Activated CD8-positive, alpha-beta memory T cell treated with anti-CD3 and anti-CD28 coated beads for 1 hour (primary cell): ENCODE results near the gene ADSL.
A peak's percentile ranks its signal among the peaks of the same experiment; 100 is the strongest.

Experiments used
- DNase-seq, 2 donors: peaks; one replicate each; pipeline ENCODE4 v3.0.0-alpha.2; 2020; ENCODE audit warnings: low read depth in 1 of 2; ENCODE audit errors: extremely low read depth in 1 of 2

Gene ADSL

GRCh38 chr22:40326905-40327735 lies 19.2 kb upstream of the ADSL start:
- no peak for DNase-seq

DNA sequence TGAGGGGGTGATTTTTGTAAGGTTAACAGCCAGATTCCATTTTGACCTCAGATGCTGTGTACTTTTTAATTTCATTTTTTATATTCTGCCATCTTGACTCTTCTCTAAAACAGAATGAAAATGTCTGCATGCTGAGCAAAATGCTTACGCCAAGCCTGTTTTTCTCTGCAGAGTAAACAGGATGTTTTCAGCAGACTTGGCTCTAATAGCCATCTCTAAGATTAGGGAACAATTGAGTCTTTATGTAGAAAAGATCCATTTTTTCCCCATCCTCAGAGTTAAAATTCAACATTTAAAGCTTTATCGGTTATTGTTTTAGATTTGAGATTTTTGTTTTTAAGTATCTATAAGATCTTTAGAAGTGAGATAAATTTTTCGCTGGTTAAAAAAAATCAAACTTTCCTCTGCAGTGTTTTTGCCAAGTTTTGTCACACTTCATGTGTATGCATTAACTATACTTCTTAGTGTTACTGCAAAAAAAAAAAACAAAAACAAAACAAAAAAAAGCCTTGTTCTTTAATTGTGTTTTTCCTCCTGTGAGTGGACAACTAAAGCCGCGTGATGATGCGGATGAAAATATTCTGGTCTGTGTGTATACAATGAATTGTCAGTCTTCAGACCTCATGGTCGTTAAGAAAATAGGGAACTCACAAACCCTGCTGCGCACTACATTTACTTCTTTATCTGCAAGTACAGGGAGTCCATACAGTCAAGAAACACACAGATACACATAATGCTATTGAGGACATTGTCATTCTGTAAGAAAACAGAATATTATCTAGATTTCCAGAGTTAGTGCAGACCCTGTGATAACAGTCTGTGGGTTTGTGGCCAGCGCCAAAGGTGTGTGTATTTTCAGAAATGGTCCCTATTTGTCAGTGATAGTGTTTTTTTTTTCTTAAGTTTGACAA lies 17.5 kb upstream of the ADSL start:
- DNase-seq = no peak

GRCh38 chr22:40329466-40329865 lies 16.8 kb upstream of the ADSL start:
- no peak for DNase-seq

DNA sequence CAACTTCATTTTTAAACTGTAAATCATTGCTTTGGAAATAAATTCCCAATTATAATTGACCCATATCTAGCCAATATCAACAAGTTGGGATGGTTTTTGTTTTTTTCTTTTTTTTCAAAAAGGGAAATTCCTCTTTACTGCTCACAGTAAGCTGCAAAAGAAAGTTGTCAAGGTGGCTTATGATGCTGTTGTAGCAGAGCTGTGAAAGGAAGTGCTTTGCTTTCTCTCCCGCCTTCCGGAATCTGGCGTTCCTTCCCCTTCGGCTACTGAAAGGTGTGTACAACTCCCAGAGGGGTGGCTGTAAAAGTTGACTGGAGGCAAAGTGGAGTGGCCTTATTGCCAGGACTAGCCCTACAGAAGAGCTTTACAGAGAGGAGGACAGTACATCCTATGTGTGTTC lies 16.2 kb upstream of the ADSL start:
- no peak for DNase-seq

DNA sequence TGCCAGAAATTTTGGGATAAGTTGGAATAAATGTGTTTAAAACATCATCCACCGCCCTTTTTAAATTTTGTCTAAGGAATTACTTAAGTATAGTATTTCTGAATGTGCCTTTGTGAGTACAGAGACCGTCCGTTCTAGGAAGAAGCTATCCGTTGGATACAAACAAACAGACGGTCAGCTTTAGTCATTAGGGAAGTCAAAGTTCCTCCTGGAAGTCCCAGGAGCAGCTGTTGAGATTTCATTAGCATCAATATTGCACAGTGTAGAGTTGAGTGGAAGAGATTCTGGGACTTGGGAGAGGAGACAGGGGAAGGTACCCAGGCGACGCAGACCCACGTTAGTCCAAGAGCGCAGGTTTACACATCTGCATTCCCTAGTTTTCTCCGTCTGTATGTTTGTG lies 15.7 kb upstream of the ADSL start:
- no peak for DNase-seq

- no peak for DNase-seq
These were observed 14.6 kb upstream of the ADSL start for GRCh38 chr22:40331706-40332105.

- DNase-seq = no peak
These were observed 13.9 kb upstream of the ADSL start for GRCh38 chr22:40332319-40332781.

GRCh38 chr22:40334060-40334459 lies 12.2 kb upstream of the ADSL start:
- DNase-seq = no peak

DNA sequence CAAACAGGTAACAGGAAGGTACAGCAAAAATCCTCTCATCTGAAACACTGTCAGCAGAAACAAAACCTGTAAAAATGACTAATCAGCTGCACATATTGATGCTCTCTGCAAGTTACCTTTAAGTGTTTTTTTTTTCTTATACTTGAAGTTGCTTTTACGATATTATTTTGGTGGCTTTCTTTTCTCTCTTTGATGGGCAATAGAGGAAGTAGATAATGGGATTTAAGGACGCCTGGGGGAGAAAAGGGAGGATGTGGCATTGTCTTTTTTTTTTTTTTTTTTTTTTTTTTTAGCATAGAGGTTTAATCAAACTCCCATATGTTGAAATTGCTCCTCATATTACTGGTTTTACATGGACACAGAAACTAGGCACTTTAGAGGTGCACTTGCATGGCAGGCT lies 11.4 kb upstream of the ADSL start:
- no peak for DNase-seq

GRCh38 chr22:40335358-40335757 lies 10.9 kb upstream of the ADSL start:
- DNase-seq = no peak

DNA sequence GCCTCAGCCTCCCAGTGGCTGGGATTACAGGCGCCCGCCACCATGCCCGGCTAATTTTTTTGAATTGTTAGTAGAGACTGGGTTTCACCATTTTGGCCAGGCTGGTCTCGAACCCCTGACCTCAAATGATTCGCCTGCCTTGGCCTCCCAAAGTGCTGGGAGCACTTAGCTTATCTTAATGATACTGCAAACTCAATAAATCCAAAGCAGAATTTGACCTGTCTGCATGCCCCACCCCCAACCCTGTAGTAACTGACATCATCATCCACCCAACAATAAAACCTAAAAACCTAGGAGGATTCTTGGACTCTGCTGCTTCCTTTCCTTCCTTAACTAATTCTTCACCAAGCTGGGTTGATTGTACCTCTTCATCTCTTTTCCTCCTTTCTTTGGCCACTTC lies 6.3 kb upstream of the ADSL start:
- no peak for DNase-seq

- no peak for DNase-seq
These were observed 4.7 kb upstream of the ADSL start for GRCh38 chr22:40341604-40342003.

DNA sequence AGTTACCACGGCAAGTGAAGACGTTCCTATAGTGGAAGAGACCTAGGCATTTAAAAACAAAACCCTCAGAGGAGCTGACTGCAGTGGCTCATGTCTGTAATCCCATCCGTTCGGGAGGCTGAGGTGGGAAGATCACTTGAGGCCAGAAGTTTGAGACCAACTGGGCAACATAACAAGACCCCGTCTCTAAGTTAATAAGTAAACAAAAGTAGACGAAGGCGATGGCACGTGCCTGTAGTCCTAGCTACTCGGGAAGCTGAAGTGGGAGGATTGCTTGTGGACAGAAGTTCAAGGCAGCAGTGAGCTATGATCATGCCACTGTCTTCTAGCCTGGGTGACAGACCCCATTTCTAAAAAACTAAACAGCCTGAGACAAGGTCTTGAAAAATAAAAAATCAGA lies 3.8 kb upstream of the ADSL start:
- DNase-seq = no peak

DNA sequence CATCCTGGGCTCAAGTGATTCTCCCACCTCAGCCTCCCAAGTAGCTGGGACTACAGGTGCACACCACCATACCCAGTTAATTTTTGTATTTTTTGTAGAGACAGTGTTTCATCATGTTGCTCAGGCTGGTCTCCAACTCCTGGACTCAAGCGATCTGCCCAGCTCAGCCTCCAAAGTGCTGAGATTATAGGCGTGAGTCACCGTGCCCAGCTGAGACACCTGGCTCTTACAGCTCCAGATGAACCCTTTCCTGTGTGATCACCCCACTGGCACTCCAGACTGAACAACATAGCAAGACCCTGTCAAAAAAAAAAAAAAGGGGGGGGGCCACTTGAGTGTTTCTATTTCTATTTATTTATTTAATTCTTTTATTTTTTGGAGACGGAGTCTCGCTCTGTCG lies 1.0 kb upstream of the ADSL start:
- no peak for DNase-seq

DNA sequence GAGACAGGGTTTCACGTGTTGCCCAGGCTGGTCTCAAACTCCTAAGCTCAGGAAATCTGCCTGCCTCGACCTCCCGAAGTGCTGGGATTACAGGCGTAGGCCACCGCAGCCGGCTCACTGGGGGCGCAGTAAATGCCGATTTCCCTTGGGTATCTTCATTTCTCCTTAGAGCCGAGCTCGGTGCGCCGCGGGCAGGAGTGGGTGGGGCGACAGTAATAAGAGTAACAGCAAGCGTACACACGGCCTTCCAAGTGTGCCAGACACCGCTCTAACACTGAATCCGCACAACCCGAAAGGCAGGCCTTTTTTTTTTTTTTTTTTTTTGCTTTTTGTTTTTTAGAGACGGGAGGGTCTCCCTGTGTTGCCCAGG lies 500 bp upstream of the ADSL start:
- DNase-seq = no peak

- no peak for DNase-seq
These were observed 1.0 kb downstream of the ADSL start for GRCh38 chr22:40347300-40347699.

DNA sequence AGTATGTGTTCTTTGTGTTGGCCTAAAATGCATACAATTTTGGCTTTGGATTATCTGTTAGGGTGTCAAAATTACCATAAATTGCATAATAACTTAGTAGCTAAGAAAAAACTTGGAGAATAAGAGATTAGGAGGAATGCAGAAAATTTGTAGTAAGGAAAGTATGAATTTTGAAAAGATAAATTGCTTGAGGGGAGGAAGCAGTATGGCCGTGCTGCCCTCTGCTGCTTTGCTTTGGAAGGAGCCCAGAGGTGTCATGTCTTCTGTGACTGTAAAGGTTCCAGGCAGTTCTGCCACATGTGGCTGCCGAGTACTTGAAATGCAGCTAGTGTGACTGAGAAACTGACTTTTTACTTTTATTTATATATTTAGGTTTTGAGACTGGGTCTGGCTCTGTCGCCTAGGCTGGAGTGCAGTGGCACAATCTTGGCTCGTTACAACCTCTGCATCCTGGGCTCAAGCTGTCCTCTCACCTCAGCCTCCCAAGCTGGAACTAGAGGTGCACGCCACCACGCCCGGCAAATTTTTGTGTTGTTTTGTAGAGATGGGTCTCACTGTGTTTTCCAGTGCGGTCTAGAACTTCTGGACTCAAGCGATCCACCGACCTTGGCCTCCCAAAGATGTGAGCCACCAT lies 1.8 kb downstream of the ADSL start:
- peak in 1 of 2 donors; percentile 52 for DNase-seq

GRCh38 chr22:40352763-40353162 lies 6.5 kb downstream of the ADSL start:
- DNase-seq = no peak

- no peak for DNase-seq
These were observed 14.8 kb downstream of the ADSL start for GRCh38 chr22:40361100-40361499.

DNA sequence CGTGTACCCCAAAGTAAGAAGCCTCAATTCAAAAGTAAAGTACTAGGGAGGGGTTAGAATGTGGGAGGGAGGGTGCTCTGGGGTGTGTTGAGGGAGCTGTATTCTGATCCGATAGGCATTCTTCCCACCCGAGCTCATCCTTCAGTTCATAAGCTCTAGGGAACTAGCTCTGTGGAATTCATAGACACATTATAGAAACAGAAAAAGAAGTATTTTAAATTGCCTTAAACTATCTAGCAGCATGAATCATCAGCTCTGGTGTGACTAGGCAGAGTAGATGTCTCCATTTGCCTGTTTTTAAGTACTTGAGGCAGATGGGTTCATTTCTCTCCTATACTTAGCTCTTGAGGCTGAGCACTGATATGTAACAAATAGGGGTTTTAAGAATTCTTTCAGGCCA lies 16.8 kb downstream of the ADSL start:
- no peak for DNase-seq

- DNase-seq = no peak
These were observed 18.1 kb downstream of the ADSL start for GRCh38 chr22:40364431-40364830.

DNA sequence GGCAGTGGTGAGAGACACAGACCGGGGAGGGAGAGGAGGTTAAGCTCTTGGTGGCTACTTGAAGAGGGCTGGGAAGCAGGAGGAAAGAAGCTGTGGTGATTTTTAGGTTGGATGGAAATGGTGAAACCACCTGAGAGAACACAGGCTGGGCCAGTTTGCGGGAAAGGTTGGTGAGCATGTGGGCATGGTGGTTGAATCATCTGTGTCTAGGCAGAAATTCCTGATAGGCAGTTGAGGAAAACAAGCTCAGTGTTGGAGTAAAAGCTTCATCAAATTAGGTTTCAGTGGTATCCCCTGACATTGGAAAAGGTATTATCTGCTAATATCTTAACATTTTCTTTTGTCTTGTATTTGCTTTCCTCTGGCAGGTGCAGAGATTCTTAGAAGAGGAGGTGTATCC lies 19.8 kb downstream of the ADSL start:
- no peak for DNase-seq
